Fibroblast of villous mesenchyme (primary cell): ENCODE results near the gene TES. TPM values are rescaled to one million over a fixed set of nuclear protein-coding genes. Genes with fewer than 3 reads are reported as not detected.
"Not testable (repeated sequence)": the region's sequence is repeated elsewhere in the genome, so short reads cannot be mapped to it uniquely, and the experiment has no call there.

Source experiments
- DNase-seq: peaks from one replicate; pipeline ENCODE4 v3.0.0-alpha.2; 2010; ENCODE audit warnings: low read depth
- H3K4me3 ChIP-seq: 2 replicates; pipeline ENCODE4 v1.5.1; 2011; ENCODE audit warnings: low read depth, mild to moderate bottlenecking, low read length
- total RNA-seq: library from RNA; depleted of rRNA; stranded (reverse); fragments of >200 nt; gene quantifications from 2 replicates; pipeline ENCODE4 v1.2.3, GENCODE V29; 2012
- TF ChIP-seq, protein P1 (sequence below): IDR thresholded peaks from 2 replicates; pipeline ENCODE4 v1.5.1; 2012; ENCODE audit warnings: low read depth, mild to moderate bottlenecking, low read length; ENCODE audit not compliant: insufficient read depth

Gene TES
- total RNA-seq, 1 donor = 93.3 TPM

DNA sequence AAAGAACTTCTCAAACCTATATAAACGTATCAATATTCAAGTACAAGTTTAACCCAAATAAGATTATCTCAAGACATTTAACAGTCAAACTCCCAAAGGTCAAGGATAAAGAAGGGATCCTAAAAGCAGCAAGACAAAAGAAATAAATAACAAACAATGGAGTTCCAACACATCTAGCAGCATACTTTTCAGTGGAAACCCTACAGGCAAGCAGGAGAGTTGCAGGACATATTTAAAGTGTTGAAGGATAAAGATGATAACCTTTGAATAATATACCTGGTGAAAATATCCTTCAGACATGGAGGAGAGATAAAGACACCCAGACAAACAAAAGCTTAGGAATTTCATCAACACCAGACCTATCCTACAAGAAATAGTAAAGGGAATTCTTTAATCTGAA lies 82.8 kb downstream of the TES start:
- DNase-seq = no peak
- no peak overlapping the region for H3K4me3 ChIP-seq
- TF ChIP-seq, protein P1, sequence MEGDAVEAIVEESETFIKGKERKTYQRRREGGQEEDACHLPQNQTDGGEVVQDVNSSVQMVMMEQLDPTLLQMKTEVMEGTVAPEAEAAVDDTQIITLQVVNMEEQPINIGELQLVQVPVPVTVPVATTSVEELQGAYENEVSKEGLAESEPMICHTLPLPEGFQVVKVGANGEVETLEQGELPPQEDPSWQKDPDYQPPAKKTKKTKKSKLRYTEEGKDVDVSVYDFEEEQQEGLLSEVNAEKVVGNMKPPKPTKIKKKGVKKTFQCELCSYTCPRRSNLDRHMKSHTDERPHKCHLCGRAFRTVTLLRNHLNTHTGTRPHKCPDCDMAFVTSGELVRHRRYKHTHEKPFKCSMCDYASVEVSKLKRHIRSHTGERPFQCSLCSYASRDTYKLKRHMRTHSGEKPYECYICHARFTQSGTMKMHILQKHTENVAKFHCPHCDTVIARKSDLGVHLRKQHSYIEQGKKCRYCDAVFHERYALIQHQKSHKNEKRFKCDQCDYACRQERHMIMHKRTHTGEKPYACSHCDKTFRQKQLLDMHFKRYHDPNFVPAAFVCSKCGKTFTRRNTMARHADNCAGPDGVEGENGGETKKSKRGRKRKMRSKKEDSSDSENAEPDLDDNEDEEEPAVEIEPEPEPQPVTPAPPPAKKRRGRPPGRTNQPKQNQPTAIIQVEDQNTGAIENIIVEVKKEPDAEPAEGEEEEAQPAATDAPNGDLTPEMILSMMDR = peak; percentile 23

DNA sequence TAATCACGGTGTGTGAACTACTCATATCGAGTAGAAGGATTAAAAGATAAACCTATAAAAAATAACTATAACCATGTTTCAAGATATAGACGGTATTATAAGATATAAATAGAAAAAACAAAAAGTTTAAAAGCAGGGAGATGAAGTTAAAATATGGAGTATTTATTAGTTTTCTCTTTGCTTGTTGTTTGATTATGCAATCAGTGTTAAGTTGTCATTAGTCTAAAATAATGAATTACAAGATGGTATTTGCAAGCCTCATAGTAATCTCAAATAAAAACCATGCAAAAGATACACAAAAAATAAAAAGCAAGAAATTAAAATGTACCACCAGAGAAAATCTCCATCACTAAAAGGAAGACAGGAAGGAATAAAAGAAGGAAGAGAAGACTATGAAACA lies 83.3 kb downstream of the TES start:
- DNase-seq = no peak
- TF ChIP-seq, protein P1 = no peak
- no peak overlapping the region for H3K4me3 ChIP-seq

DNA sequence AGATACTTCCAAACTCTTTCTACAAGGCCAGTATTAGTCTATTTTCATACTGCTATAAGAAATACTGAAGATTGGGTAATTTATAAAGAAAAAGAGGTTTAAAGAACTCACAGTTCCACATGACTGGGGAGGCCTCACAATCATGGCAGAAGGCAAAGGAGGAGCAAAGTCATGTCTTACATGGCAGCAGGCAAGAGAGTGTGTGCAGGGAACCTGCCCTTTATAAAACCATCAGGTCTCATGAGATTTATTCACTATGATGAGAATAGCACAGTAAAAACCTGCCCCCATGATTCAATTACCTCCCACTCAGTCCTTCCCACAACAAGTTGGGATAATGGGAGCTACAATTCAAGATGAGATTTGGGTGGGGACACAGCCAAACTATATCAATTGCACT lies 85.6 kb downstream of the TES start:
- not testable (repeated sequence) for H3K4me3 ChIP-seq, DNase-seq

DNA sequence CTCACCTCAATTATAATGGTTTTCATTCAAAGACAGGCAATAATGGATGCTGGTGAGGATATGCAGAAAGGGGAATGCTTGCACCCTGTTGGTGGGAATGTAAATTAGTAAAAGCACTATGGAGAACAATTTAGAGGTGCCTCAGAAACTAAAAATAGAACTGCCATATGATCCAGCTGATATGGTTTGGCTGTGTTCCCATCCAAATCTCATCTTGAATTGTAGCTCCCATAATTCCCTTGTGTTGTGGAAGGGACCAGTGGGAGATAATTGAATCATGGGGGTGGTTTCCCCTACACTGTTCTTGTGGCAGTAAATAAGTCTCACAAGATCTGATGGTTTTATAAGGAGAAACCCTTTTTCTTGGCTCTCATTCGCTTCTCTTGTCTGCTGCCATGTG lies 87.7 kb downstream of the TES start:
- TF ChIP-seq, protein P1 = no peak

DNA sequence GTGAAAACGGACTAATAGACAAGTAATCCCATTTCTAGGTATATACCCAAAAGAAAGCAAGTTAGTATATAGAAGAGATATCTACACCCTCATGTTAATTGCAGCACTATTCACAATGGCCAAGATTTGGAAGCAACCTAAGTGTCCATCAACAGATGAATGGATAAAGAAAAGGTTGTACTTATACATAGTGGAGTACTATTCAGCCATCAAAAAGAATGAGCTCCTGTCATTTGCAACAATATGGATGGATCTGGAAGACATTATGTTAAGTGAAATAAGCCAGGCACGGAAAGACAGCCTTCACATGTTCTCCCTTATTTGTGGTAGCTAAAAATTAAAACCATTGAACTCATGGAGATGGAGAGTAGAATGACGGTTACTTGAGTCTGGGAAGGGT lies 88.2 kb downstream of the TES start:
- no peak overlapping the region for H3K4me3 ChIP-seq
- TF ChIP-seq, protein P1 = no peak

More for the DNA sequence above, 87.7 kb downstream of the TES start:
- no peak for DNase-seq
- H3K4me3 ChIP-seq = no peak overlapping the region

DNA sequence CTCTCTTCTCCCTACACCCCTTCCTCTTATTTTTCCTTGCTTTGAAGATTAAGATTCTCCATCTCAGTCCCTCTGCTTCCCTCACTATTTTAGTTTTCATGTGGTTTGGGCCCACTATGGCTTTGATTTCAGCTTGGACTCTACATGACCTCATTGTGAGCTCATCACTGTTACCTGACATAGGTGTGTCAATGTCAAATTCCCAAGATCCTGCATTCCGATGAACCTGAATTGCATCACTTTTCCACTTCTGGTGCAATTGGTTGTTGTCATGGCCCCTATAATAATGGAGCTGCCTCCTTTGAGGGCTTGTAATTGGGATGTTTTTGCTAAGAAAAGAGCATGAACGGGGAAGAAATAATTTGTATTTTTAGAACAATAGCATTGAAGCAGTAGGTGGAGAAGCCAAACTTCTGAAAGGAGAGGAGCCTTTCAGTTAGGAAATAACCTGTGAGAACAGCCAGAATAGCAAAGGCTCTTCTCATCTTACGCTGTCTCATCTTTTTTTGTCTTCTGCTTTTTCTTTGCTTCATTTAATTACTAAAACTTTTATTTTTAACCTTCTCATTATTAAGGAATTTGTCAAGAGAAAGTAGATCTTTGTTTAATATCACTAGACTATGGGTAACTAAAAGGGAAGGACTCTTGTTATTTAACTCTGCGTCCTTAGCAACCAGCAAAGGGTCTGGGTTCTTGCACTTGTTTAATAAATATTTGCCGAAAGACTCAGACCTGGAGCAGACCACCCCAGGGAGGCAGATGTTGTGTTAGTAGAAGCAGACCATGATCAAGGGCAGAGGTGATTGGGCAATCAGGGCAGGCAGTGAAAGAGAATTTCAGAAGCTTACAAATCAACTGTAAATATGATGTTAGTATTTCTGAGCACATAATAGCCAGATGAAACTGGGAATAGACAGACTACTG lies 95.4 kb downstream of the TES start:
- TF ChIP-seq, protein P1 = no peak
- no peak overlapping the region for H3K4me3 ChIP-seq
- peak; percentile 50 for DNase-seq

More for the DNA sequence above, 88.2 kb downstream of the TES start:
- no peak for DNase-seq

DNA sequence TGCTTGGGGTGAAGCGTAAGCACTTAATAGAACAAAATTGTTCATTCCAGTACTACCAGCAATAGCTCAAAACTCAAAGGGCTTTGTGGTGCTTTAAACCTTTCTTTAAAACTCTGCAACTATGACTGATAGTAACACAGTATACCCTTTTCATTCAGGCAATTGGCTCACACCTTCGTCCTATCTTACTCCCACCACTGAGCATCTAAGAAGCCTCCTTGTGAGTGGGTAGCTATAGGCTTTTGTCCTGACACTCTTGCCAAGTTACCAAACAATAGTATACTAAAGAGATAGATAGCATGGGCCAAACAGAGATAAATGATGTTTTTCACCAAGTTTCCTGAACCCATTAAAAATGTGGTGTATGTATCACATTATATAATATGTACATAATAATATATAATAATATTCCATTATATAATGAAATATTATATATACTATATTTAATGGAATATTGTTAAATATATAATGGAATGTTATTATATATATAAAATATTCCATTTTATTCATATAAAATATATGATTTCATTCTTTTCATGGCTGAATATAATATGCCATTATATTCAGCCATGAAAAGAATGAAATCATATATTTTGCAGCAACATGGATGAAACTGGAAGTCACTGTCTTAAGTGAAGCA lies 96.2 kb downstream of the TES start:
- DNase-seq = no peak
- H3K4me3 ChIP-seq = no peak overlapping the region
- TF ChIP-seq, protein P1 = no peak
